Activated CD4-positive, CD25-positive, alpha-beta regulatory T cell treated with anti-CD3 and anti-CD28 coated beads, Interleukin-2, amount 50 U/mL, for 24 hours (primary cell): ENCODE measurements around the gene TPRX2.
"Not testable (repeated sequence)": the region's sequence is repeated elsewhere in the genome, so short reads cannot be mapped to it uniquely, and the experiment has no call there.

Experiments used
- ATAC-seq, 2 donors: fragments of 150-1000 bp; cut with Tn5 transposase; one replicate each; pipeline ENCODE4 v1.10.0; 2021; ENCODE audit warnings: mild to moderate bottlenecking in 1 of 2, moderate library complexity in 1 of 2

TPRX2 gene

GRCh38 chr19:47863514-47863936 is 4.5 kb downstream of the TPRX2 start:
- peak; percentile 90 to 91 for ATAC-seq

GRCh38 chr19:47865166-47865565 is 6.1 kb downstream of the TPRX2 start:
- no peak for ATAC-seq

- no peak for ATAC-seq
Observed at GRCh38 chr19:47878906-47879305, 19.9 kb downstream of the TPRX2 start.

- ATAC-seq, result not testable (repeated sequence)
Observed at GRCh38 chr19:47879385-47879784, 20.4 kb downstream of the TPRX2 start.

GRCh38 chr19:47881757-47882156 is 22.7 kb downstream of the TPRX2 start:
- ATAC-seq, result no peak

- ATAC-seq, result no peak
Observed at GRCh38 chr19:47882890-47883289, 23.9 kb downstream of the TPRX2 start.

GRCh38 chr19:47885067-47885463 is 26.0 kb downstream of the TPRX2 start:
- no peak for ATAC-seq

- ATAC-seq, result no peak
Observed at GRCh38 chr19:47886010-47886559, 27.1 kb downstream of the TPRX2 start, which contains the start of gene SULT2A1. Gene SULT2A1, minus strand, starts transcription at chr19:47886315. Its CDS starts 58 bp downstream, at chr19:47886257.

GRCh38 chr19:47890865-47891621 is 32.0 kb downstream of the TPRX2 start:
- ATAC-seq, result no peak

- ATAC-seq, result no peak
Observed at GRCh38 chr19:47891622-47891922, 32.5 kb downstream of the TPRX2 start.

- no peak for ATAC-seq
Observed at GRCh38 chr19:47891923-47892666, 33.1 kb downstream of the TPRX2 start.

GRCh38 chr19:47895165-47895782 is 36.2 kb downstream of the TPRX2 start:
- ATAC-seq, result no peak

GRCh38 chr19:47896019-47896418 is 37.0 kb downstream of the TPRX2 start:
- ATAC-seq, result no peak

GRCh38 chr19:47896773-47897172 is 37.7 kb downstream of the TPRX2 start:
- ATAC-seq, result no peak

- ATAC-seq, result no peak
Observed at GRCh38 chr19:47897861-47898260, 38.8 kb downstream of the TPRX2 start.

- no peak for ATAC-seq
Observed at GRCh38 chr19:47899335-47899734, 40.3 kb downstream of the TPRX2 start.

GRCh38 chr19:47901370-47901769 is 42.3 kb downstream of the TPRX2 start:
- ATAC-seq, result no peak

- not testable (repeated sequence) for ATAC-seq
Observed at GRCh38 chr19:47909350-47909749, 50.3 kb downstream of the TPRX2 start.

GRCh38 chr19:47910191-47910590 is 51.2 kb downstream of the TPRX2 start:
- not testable (repeated sequence) for ATAC-seq
